Testis (tissue), 3 donors: ENCODE results near the gene GPI. TPM values are rescaled to one million over a fixed set of nuclear protein-coding genes. Genes with fewer than 3 reads are reported as not detected.

ENCODE experiments used
- DNase-seq: peaks from one replicate; pipeline ENCODE4 v3.0.0-alpha.2; 2019
- H3K27ac ChIP-seq, 2 donors: fragments of 200-600 bp; sonication (generic); one replicate each; pipeline ENCODE4 v1.5.1; 2019
- H3K27me3 ChIP-seq: fragments of 200-600 bp; sonication (generic); one replicate; pipeline ENCODE4 v1.5.1; 2019
- H3K36me3 ChIP-seq: fragments of 200-600 bp; sonication (generic); one replicate; pipeline ENCODE4 v1.5.1; 2017; ENCODE audit warnings: low read depth; ENCODE audit errors: missing control alignments
- H3K4me1 ChIP-seq: fragments of 200-600 bp; sonication (generic); one replicate; pipeline ENCODE4 v1.5.1; 2019
- H3K4me3 ChIP-seq, 2 donors: fragments of 200-600 bp; sonication (generic); one replicate each; pipeline ENCODE4 v1.5.1; 2017 to 2019
- H3K9me3 ChIP-seq: fragments of 200-600 bp; sonication (generic); one replicate; pipeline ENCODE4 v1.5.1; 2017
- POLR2A ChIP-seq: fragments of 450-650 bp; IDR thresholded peaks from one replicate; pipeline ENCODE4 v1.6.1; 2017; ENCODE audit warnings: antibody characterized with exemption, mild to moderate bottlenecking, moderate library complexity
- WGBS, 2 donors: methylation state at CpG; one replicate each; pipeline ENCODE4 v1.1.5; 2018; 5-methylcytosine and 5-hydroxymethylcytosine counted together
- intact Hi-C: fragments of 100-400 bp; cut with DNase I; formaldehyde crosslinking; loops from one replicate; pipeline ENCODE4 v1.15.1; 2023; ENCODE audit warnings: low total_unique reads
- polyA plus RNA-seq: library from polyadenylated mRNA; stranded (reverse); fragments of 350-450 nt; fragmentation: Illumina TruSeq; extraction: RNeasy Lipid Tissue Mini Kit (QIAGEN cat#74804); gene quantifications from one replicate; pipeline ENCODE4 v1.2.3, GENCODE V29; 2014; ENCODE audit warnings: low read depth, low replicate concordance; ENCODE audit not compliant: insufficient read depth
- total RNA-seq, 2 donors: library from RNA; depleted of rRNA; stranded (reverse); fragments of >200 nt; gene quantifications; one replicate each; pipeline ENCODE4 v1.2.3, GENCODE V29; 2016
- TF ChIP-seq, protein P1 (sequence below), 3 experiments: fragments of 450-650 bp in 2 of 3; fragments of 200-600 bp in 1 of 3; sonication (generic) in 1 of 3; IDR thresholded peaks; one replicate each; pipeline ENCODE4 v1.5.1; 2016 to 2019; ENCODE audit warnings: antibody characterized with exemption in 3 of 3, mild to moderate bottlenecking in 2 of 3, moderate library complexity in 1 of 3

Gene GPI
- total and polyA plus RNA-seq, 3 donors from 2014 or later, result 109 to 198 (median 198) TPM

GRCh38 chr19:34404109-34404909, 39.3 kb downstream of the GPI start, which contains the start of gene PDCD2L:
Gene PDCD2L (plus strand): TSS chr19:34404399. CDS start chr19:34404431, 32 bp downstream.
- 0 to 1% methylated on average over 20 to 69 of the region's 69 CpGs for WGBS, 2 donors
- TF ChIP-seq, protein P1, sequence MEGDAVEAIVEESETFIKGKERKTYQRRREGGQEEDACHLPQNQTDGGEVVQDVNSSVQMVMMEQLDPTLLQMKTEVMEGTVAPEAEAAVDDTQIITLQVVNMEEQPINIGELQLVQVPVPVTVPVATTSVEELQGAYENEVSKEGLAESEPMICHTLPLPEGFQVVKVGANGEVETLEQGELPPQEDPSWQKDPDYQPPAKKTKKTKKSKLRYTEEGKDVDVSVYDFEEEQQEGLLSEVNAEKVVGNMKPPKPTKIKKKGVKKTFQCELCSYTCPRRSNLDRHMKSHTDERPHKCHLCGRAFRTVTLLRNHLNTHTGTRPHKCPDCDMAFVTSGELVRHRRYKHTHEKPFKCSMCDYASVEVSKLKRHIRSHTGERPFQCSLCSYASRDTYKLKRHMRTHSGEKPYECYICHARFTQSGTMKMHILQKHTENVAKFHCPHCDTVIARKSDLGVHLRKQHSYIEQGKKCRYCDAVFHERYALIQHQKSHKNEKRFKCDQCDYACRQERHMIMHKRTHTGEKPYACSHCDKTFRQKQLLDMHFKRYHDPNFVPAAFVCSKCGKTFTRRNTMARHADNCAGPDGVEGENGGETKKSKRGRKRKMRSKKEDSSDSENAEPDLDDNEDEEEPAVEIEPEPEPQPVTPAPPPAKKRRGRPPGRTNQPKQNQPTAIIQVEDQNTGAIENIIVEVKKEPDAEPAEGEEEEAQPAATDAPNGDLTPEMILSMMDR (IDR thresholded peaks at IDR 0.05), result peak in 1 of 3 experiments; percentile 2
- TF ChIP-seq POLR2A, result no peak
- intact Hi-C loops, result no loop called here
- Histone ChIP-seq H3K4me3 (peak within 1 kb of the TSS; percentile 73), H3K4me1 (peaks cover 9% of the 10 kb centered on the region), H3K9me3 (no peaks in the 10 kb centered on the region), H3K27ac (peak within 1 kb of the TSS; percentile 3 to 50), H3K27me3 (no peaks in the 10 kb centered on the region), H3K36me3 (no peaks in the 10 kb centered on the region)
- DNase-seq, result peak; percentile 96

- WGBS, 2 donors, result 90 to 91% methylated on average over 13 of the region's 13 CpGs
- Histone ChIP-seq H3K36me3 (no peaks in the 10 kb centered on the region), H3K9me3 (no peaks in the 10 kb centered on the region), H3K27me3 (no peaks in the 10 kb centered on the region), H3K27ac (no peak overlapping the region), H3K4me1 (no peaks in the 10 kb centered on the region), H3K4me3 (no peak overlapping the region)
- intact Hi-C loops, result no loop called here
- TF ChIP-seq POLR2A, result no peak
- TF ChIP-seq, protein P1 (IDR thresholded peaks at IDR 0.05), result no peak
- no peak for DNase-seq
Observed at GRCh38 chr19:34405892-34406660, 41.1 kb downstream of the GPI start.

GRCh38 chr19:34408411-34408810, 43.4 kb downstream of the GPI start:
- no peaks in the 10 kb centered on the region for H3K9me3 ChIP-seq
- no peaks in the 10 kb centered on the region for H3K27me3 ChIP-seq
- H3K4me1 ChIP-seq, result no peaks in the 10 kb centered on the region
- no peak overlapping the region for H3K27ac ChIP-seq
- H3K36me3 ChIP-seq, result no peaks in the 10 kb centered on the region
- no peak overlapping the region for H3K4me3 ChIP-seq
- no peak for DNase-seq
- intact Hi-C loops, result no loop called here
- TF ChIP-seq POLR2A, result no peak
- TF ChIP-seq, protein P1 (IDR thresholded peaks at IDR 0.05), result no peak
- 90 to 92% methylated on average over 8 of the region's 8 CpGs for WGBS, 2 donors

DNA sequence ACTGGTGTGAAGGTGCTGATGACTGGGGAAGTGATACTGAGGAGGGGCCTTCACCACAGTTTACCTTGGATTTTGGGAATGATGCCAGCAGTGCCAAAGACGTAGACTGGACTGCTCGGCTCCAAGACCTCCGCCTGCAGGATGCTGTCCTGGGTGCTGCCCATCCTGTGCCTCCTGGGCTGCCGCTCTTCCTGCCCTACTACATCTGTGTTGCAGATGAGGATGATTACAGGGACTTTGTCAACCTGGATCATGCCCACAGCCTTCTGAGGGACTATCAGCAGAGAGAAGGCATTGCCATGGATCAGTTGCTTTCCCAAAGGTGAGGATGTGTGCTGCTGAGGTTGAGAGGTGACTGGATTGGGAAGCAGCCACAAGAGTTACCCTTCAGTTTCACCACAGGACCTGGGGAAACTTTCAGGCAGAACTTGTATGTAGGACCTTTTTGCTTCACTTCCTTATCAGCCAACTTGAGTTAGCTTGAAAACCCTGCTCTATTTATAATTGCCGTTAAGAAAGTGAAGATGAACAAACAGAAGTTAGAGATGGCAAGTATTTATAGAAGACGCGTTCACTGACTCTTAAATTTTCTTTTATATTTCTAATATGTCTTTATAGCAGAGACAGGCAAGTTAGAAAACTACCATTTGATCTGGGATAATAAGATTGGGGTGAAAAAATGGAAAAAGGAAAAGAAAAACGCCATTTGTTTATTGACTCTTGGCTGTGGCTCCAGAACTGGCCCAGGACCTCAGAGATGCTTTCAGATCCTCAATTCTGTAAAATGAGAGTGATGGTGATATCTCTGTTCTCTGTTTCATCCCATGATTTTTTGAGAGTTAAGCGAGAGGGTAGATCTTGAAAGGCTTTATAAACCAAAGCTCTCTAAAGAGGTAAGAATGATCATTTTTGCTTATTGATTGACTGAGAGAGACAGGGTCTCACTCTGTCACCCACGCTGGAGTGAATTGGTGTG, 44.5 kb downstream of the GPI start:
- TF ChIP-seq POLR2A, result no peak
- TF ChIP-seq, protein P1 (IDR thresholded peaks at IDR 0.05), result no peak
- no peaks in the 10 kb centered on the region for H3K27me3 ChIP-seq
- no peaks in the 10 kb centered on the region for H3K9me3 ChIP-seq
- no peaks in the 10 kb centered on the region for H3K36me3 ChIP-seq
- no peaks in the 10 kb centered on the region for H3K4me1 ChIP-seq
- DNase-seq, result no peak
- H3K27ac ChIP-seq, result no peak overlapping the region
- intact Hi-C loops, result no loop called here
- WGBS, 2 donors, result 84 to 88% methylated on average over 6 to 10 of the region's 10 CpGs
- no peak overlapping the region for H3K4me3 ChIP-seq
